NCI-H1092 treated with DMSO at 0.1 percent for 48 hours (cell line): Measurements from ENCODE around the gene PRRG4.
A peak's percentile ranks its signal among the peaks of the same experiment; 100 is the strongest.
"Not testable (repeated sequence)": the region's sequence is repeated elsewhere in the genome, so short reads cannot be mapped to it uniquely, and the experiment has no call there.

Source experiments
- DNase-seq: peaks from one replicate; lab custom pipeline; 2025; lab: John Stamatoyannopoulos, UW

PRRG4 gene

DNA sequence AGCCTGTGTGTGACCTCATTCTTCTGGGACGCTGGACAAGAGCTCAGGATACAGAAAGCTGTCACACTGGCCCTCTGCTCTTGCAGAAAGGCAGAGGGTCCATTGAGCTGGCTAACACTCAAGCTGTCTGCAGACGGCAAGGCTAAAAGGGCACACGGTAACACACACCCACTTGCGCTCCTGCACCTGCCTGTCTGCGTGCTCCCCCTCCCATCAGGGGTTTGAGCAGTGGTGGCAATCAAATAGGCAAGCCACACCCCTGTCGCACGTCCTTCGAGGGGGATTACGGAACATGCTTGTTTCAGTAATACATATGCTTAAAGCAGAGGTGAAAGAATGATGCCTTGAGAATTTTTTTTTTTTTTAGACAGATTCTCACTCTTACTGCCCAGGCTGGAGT is 55.8 kb downstream of the PRRG4 start:
- DNase-seq = no peak

DNA sequence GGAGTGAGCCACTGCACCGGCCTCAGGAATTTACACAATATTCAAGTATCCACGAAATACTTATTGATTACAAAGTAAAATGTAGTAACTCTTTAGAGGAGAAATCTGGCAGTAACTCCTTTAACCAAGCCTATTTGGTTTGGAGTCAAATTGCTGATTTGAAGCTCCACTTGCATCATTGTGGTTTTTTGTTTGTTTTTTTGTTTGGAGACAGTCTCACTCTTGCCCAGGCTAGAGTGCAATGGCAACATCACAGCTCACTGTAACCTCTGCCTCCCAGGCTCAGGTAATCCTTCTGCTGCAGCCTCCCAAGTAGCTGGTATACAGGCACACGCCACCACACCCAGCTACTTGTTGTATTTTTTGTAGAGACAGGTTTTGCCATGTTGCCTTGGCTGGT is 56.5 kb downstream of the PRRG4 start:
- DNase-seq = no peak

DNA sequence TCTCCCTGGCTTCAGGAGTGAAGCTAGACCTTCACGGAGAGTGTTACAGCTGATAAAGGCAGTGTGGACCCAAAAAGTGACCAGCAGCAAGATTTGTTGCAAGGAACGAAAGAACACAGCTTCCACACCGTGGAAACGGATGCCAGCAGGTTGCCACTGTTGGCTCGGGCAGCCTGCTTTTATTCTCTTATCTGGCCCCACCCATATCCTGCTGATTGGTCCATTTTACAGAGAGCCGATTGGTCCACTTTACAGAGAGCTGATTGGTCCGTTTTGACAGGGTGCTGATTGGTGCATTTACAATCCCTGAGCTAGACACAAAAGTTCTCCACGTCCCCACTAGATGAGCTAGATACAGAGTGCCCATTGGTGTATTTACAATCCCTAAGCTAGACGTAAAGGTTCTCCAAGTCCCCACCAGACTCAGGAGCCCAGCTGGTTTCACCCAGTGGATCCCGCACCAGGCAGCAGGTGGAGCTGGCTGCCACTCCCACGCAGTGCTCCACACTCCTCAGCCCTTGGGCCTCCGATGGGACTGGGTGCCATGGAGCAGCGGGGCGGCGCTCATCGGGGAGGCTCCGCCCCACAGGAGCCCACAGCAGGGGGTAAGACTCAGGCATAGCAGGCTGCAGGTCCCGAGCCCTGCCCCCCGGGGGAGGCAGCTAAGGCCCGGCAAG is 58.1 kb downstream of the PRRG4 start:
- DNase-seq = not testable (repeated sequence)

DNA sequence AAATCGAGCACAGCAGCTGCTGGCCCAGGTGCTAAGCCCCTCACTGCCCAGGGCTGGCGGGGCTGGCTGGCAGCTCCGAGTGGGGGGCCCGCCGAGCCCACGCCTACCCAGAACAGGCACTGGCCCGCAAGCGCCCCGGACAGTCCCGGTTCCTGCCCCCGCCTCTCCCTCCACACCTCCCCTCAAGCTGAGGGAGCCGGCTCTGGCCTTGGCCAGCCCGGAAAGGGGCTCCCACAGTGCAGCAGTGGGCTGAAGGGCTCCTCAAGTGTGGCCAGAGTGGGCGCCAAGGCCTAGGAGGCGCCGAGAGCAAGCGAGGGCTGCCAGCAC is 58.6 kb downstream of the PRRG4 start:
- not testable (repeated sequence) for DNase-seq

DNA sequence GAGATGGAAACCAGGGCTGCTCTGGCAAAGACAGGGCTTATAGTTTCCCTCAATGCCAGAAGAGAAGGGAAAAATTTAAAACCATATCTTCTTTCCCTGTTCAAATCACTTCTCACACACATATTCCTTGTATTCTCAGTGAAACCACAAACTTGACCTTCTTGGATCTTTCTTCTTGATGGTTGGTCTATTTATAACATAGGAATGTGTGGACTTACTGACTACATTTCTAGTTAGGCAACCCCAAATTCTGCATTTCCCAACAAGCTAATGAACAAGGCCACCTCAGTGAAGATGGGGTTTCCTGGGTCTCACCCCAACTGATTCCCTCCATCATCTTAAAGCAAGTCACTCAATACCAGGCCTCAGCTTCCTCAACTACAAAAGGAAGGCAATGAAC is 59.1 kb downstream of the PRRG4 start:
- no peak for DNase-seq

DNA sequence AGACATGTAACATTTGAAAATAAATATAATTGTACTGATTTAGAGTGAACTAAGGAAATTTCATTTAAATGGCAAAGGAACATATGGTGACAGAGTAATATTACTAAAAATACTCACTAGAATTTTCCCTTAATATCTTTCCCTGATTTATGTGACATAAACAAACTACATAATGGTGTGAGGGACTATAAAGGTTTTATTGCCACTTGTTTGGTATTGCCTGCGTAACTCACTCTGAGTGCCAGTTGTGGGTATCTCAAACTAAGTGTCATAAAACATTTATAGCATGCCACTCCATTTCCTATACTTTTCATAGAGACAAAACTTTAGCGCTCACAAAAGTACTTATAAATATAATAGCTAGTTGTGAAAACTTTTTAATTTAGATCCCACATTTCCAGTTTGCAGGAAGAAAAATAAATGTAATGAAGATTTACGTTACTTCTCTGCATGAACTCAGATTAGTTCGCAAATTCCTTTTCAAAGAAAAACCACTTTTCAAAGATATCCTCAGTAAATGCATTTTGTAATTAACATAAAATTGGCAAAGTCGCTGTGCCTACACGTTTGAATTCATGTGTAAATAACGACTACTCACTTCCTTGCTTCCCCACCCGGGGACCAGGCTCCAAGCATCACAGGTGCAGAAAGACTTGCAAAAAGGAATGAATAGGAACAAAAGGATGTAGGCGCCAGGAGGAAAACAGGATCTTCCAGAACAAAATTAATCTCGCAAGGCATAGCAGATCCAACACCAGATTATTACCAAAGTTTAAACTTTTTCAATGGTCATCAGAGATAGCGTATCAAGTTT is 61.3 kb downstream of the PRRG4 start:
- peak; percentile 75 for DNase-seq

DNA sequence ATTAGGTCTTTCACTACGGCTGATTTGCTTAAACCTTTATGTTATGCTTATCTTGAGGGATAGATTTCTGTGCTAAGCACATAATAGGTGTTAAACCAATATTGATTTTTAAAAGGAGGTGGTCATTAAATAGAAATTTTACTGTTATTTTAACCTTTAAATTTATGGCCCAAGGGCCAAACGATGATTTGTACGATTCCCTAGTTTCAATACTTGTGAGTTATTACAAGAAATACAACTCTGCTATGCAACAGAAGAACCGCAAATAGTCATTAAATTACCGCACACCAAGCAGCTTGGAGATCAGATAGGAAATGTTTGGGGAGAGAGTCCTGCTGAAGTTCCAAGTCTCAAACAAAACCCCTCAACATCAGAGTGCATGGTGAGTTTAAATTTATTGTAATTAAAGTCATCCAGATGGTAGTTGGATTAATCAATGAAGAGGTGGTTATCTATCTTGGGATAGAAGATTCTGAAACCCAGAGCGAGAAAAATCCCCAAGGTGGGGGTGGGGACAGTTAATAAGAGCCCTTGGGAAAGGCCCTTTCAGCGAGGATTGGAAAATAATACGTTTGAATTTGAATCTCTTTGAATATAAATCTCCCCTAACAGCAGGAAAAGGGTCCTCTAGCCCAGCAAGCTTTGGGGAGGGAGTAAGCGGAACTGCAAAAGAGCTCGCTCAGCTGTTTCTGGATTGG is 62.1 kb downstream of the PRRG4 start:
- peak; percentile 80 for DNase-seq

DNA sequence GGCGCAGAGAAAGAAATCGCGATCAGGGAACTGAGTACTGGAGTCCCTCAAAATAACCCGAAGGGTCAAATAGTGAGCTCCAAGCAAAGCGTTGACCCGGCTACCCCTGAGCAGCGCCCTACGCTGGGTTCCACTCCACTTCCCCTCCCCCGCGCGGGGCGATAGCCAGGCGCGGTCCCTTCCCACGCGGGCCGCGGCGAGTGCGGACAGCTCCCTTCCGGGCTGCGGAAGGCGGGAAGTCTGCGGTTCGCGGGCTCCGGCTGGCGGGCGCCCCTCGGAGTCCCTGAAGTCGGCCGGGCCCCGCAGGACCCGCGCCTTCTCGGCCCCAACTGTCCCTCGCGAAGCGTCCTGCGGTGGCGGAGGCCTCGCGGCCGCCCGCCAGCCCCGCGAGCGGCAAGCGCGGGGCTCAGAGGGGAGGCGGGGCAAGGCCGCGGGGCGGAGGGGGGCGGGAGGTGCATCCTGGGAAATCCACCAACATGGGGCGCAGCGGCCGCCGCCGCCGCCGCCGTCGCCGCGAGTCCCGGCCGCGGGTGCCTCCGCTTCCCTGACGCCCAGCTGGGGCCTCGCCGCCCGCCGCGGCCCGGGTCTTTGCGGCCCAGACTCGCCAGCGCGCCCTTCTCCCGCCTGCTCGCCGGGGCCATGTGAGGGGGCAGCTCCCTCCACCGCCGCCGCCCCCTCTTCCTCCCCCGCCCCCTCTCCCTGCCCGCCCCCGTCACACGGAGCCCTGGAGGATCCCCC is 62.8 kb downstream of the PRRG4 start, which contains the start of gene QSER1:
Gene QSER1, plus strand, starts transcription at position 457 of the 738 bp plus-strand sequence. CDS start 315 bp downstream, outside the sequence.
- DNase-seq = peak; percentile 76

DNA sequence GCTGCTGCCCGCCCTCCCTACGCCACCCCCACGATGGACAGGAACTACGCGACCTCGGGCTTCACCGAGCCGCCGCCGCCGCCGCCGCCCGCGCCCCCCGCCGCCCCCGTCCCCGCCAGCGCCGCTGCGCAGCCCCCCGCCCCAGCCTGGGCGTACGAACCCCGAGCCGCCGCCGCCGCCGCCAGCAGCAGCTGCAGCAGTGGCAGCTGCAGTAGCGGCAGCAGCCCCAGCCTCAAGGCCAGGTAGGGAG is 63.3 kb downstream of the PRRG4 start:
- DNase-seq = no peak

DNA sequence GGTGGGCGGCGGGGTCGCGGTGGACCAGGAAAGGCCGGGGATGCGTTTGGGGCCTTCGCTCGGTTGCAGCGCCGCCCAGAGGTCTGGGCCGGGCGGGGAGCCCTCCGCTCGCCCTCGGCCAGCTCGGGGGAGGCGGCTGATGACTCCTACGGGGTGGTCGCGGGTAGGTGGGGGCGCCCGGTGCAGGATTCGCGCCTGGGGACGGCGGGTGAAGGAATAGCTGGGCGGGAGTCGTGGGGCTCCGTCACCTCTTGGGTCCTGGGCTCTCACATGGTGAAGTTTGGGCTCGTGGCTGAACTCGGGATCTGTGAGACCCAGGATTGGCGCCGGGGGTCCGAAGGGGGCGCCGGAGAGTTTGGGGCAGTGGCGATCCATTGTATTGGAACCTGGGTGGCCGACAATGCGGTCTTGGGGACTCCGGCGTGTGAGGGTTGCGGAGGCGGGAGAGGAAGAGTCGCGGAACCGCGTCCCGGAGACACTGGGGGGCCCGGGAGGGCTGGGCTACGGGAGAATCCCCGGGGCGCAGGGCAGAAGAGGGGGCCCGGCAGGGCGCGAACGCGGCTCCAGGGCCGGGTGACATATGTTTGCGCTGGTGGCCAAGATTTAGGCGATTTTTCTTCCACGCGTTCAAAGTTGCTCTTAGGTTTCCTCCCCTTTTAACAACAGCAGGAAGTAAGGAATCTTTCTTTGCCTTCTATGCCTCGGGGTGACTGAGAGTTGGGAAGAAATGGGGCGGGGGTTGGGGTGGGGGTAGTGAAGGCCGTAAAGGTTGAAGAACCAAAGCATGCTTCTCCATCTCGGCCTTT is 63.8 kb downstream of the PRRG4 start:
- peak; percentile 74 for DNase-seq

DNA sequence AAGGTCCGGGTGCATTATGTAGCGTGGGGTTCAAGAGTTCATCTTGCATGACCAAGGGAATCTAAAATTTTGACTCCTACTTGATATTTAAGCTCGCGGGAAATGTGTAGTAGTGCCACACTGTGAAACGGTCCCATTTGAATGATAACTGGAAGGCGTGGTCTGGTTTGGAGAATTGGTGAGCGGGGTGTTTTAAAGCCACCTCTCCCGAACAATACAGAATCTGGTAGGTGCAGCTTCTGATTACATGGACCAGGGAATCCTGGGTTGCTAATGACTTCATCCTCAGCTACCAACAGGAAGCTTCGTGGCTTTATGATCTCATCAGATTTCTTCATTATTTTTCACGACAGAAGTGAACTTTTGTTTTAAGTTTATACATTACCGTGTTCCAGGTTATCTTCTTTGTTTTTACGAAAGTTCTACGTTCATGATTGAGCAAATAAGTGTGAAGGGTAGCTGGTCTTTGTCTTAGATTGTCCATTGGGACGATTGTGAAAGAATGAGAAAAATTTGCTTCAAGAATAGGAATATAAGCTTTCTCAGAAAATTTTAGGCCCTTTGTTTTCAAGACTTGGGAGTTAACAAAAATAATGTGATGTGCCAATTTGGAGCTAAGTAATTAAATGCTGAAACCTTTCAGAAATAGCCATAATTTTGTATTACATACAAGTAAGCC is 64.6 kb downstream of the PRRG4 start:
- DNase-seq = peak; percentile 48

DNA sequence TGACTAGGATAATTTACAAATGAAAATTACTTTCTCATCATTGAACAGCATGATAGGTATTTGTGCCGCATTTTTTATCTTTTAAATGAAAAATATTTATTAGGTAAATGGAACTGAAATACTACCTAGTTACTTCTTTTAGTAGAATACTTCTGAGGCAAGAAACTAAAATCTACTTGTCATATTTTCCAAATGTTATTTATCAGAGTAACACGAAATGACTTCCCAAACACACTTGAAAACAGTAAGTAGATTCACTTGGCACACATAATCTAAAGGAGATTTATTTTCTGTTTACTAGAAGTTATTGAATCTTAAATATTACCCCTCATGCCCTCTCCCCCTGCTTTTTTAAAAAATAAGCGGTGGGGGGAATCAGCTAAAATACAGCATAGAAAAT is 65.2 kb downstream of the PRRG4 start:
- DNase-seq = no peak

DNA sequence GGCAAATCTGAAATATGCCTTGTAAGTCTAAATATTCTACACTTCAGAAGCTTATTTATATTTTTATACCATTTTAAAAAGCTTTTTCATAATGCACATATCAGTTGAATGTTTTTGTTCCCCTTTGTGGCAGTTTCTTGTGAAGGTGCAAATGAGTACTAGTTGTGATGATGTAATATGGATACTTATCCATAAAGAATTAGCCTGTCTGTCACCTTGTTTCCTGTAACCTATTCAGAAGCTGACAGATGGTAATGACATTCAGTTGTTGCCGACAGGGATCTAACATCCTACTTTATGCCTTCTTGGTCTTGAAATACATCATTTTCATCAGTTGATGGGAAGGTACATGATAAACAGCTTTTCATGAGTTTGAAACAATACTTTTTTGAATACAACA is 65.7 kb downstream of the PRRG4 start:
- DNase-seq = no peak

DNA sequence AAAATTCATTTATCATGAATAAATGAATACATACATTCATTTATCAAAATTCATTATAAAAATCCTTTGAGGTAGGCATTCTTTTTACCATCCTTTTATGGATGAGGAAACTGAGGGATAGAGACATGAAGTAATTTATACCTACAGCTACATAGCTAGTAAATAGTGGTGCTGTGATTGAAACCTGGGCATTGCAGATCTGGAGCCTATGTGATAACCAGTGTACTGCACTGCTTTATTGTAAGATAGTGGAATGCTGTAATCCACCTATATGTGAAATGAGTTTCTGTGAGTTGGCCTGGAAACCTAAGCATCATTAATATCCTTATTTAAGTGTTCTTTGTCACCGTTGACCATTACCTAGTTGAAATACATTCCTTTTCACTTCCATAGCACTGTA is 67.4 kb downstream of the PRRG4 start:
- DNase-seq = no peak

DNA sequence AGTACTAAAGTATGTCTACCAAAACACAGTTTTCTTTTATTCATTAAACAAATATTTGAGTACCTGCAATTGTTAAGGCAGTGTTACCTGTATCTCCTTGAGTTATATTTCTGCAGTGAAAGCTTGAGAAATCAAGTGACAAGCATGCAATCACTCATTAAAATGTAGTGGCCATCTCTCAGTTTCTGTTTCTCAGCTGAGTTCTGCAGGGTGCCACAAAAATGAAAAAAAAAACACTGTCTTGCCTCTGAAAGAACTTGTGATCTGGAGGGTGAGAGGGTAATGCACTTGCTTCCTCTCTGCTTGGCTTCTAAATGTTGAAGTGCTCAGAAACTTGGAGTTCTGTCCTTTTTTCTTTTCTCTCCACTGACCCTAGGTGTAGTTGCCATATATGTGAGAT is 69.7 kb downstream of the PRRG4 start:
- no peak for DNase-seq

DNA sequence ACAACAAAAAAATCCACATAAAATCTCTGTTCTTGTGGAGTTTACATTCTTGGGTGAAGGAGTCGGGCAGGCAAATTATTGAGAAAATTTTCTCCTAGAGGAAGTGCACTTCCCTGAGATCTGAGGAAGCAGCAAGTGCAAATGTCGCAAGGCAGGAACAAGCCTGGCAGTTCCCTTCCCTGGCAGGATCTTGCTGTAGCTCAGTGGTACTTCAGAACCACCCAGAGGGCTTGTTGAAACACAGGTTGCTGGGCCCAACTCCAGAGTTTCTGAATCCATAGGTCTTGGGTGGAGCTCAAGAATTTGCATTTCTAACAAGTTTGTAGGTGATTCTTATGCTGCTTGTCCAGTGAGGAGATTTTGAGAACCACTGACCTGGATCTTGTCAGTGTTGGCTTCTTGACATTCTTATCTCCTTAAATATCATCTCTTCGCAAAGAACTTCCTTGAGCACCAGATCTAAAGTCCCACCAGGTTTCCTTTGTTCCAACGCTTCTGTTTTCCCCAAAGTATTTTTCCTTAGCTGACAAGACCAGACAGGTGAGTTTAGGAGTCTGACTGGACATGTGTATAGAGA is 72.5 kb downstream of the PRRG4 start:
- DNase-seq = no peak

DNA sequence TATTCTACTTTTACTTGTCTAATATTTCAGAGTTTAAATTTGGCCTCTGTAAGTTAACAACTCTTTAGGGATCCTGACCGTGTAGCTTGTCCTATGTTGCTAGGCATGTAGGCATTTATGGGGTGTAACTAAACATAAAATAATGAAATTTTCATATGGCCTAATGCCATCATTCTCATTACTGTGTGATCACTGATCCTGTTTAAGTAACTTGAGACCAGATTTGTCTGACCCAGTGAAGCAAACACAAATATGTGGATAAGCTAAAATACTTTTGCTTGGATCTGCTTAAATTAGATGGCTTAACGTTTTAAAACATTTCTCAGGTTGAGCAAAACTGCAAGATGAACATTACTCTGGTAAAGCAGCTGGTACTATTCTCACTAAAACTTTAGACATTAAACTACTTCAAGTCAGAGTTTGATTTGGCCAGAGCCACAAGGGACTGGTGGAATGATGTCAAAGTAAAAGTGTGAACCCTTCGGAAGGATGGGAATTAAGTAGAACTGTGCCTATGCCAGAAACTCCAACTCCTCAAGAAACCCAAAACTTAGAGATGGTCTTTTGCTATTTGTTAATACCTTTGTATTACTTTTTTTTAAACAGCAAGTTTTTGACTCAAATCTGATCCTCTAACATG is 75.4 kb downstream of the PRRG4 start:
- DNase-seq = no peak
